Measurements from ENCODE around the gene ANP32B.
"Not testable (repeated sequence)": the region's sequence is repeated elsewhere in the genome, so short reads cannot be mapped to it uniquely, and the experiment has no call there.

ANP32B gene

DNA sequence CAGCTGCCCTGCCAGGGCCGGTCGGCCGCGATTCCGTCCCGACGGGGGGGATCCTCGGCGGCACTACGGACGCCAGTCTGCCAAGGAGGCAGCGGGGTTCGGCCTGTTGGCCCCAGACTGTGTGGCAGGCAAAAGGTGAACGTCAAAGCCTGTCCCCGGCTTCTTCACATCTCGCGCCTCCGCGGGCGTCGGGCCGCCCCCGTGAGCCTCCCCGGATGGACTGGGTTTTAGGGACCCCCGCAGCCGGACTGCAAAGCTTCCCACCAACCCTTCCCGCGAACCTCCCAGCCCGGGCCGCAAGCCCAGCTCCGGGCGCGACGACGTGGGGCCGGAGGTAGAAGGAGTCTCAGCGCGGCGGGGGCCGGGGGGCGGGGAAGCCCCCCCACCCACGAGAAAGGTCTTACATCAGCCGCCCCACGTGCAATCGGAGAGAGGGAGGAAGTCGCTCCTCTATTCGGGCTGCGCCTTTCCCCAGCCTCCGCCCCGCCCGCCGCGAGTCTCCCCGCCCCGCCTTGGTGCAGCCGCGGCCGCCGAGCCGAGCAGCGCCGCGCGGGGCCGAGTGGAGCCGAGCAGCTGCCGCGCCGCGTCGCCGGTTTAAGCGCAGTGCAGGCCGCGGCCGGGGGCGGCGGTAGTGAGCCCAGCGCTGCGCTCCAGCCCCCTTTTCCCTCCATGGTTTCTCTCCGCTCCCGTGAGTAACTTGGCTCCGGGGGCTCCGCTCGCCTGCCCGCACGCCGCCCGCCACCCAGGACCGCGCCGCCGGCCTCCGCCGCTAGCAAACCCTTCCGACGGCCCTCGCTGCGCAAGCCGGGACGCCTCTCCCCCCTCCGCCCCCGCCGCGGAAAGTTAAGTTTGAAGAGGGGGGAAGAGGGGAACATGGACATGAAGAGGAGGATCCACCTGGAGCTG is at the start of gene ANP32B:
Gene ANP32B, plus strand, starts transcription at position 659 of the 906 bp plus-strand sequence. Its CDS starts 215 bp downstream, at position 874.
- DNase-seq: peak; percentile 95

DNA sequence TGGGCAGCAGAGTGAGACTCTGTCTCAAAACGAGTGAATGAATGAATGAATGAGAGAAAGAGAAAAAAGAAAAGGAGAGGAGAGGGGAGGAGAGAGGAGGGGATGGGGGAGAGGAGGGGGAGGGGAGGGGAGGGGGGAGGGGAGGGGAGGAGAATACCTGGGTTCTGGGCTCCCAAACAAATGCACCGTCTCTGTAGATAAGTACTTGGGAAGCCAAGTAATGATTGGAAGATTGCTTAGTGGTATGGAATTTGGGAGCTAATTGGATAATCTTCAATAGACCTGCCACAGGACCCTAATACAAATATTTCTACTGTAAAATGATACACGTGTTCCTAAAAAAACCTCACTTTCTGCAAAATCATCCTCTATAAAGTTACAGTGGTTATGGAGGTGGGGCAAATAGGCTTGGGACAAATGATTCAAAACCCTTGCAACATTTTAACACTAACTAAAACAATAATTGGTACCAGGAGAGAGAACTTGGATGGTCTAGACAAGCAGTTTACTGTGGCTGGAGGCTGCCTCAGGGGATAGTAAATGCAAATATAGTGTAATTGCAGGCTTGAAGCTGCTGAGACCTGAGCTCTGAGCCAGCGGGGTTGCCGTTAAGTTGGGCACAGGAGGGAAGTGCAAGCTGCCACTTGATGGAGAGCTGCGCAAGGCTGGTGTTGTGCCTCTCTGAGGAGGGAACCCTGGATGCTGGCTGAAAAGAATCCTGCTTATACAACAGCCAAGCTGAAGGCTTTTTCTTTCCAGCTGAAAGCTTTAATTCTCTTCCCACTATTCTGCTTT is 48.6 kb upstream of the ANP32B start:
- no peak for DNase-seq

DNA sequence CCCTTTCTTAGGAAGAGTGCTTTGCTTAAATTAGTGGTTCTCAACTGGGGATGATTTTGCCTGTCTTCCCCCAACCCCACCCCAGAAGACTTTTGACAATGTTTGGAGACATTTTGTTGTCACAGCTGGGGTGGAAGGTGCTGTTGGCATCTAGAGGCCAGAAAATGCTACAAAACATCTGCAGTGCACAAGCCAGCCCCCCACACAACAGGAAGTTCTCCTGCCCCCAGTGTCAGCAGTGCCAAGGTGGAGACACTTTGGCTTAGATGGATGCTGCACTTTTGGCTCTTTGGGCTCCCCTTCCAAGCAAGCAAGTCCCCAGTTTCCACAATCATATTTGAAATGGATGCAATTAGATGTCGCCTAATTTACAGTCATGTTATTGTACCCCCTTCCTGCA is 47.9 kb upstream of the ANP32B start:
- DNase-seq: no peak

DNA sequence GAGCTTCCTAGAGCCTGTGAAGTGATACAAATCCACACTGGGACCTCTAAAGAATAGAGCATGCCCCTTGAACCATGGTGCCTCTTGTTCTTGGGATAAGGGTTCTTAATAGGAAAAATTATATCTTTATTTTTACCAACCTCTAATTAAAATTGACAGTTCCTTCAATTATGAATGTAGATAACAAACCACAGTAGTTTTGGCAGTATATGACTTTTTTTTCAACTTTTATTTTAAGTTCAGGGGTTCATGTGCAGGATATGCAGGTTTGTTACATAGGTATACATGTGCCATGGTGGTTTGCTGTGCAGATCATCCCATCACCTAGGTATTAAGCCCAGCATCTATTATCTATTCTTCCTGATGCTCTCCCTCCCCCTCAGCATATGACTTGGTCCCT is 46.1 kb upstream of the ANP32B start:
- no peak for DNase-seq

DNA sequence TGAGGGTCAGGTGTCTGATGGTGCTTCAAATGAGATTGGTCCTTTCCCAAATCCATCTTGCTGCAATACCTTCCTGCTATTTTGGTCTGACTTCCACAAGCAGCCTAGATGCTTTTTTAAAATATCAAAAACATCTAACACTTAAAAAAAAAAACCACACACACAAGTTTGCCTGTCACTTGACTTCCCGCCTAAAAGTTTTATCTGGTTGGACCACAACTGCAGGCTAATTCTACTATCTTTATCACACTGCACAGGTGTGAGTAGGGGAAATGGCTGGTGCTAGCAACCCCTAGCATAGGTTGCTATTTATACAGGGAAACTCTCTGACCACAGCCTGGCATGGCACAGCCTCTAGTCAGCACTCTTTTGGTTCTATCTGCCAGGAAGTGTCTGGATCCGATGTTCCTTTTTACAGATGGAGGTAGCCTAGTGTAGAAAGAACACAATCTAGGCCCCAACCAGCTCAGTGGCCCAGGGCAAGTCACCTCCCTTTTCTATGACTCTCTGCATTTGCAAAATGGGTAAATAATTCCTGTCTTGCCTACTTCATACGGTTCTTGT is 45.0 kb upstream of the ANP32B start, which contains the start of gene HEMGN:
Gene HEMGN, minus strand, starts transcription at position 92 of the 564 bp plus-strand sequence. Its CDS starts 36 bp downstream, at position 56.
- peak; percentile 76 for DNase-seq

DNA sequence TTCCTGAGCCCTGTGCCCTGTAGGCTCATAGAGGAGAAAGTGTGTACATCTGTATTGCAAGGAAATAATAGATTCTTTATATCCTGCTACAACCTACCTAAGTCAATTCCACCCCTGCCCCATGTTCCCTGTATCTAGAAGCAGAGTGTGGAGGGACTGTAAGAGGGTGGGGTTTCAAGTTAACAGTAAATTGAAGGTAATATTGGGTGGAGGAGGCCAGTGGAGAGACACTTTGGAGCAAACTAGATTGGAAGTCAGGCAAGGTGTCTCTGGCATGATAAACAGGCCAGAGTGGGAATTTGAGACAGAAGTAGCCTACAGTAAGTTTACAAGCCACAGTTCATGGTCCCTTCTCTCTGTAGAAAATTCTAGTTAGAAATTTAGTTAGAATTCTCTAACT is 42.9 kb upstream of the ANP32B start:
- DNase-seq: no peak

DNA sequence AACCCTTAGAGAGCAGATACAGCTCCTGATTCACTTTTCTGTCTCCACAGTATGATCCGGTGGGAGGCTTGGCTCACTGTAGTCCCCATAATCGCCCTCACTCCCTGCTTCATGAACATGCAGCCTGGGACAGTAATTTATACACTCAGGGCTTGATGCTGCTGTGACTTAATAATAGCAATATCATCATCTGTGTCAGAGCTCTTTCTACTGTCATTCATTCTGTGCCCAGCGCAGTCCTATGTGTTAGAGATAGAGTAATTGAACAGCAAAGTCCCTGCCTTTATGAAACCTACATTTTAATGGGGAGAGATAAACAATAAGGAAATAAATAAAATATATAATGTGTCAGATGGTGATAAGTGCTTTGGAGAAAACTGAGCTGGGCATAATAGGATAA is 42.4 kb upstream of the ANP32B start:
- DNase-seq: no peak

DNA sequence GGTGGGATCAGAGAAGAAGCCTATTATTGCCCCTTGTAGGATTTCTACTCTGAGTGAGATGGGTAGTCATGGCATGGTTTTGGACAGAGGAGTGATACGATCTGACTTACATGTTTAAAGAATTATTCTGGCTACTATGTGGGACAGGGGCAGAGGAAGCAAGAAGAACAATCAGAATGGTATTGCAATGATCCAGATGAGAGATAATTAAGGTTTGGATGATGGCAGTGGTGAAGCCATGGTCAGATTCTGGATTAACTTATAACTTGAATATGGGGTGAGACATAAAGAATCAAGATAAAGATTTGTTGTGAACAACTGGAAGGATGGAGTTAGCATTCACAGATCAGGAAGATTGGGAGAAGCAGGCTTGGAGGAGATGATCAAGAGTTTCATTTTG is 41.8 kb upstream of the ANP32B start:
- no peak for DNase-seq

DNA sequence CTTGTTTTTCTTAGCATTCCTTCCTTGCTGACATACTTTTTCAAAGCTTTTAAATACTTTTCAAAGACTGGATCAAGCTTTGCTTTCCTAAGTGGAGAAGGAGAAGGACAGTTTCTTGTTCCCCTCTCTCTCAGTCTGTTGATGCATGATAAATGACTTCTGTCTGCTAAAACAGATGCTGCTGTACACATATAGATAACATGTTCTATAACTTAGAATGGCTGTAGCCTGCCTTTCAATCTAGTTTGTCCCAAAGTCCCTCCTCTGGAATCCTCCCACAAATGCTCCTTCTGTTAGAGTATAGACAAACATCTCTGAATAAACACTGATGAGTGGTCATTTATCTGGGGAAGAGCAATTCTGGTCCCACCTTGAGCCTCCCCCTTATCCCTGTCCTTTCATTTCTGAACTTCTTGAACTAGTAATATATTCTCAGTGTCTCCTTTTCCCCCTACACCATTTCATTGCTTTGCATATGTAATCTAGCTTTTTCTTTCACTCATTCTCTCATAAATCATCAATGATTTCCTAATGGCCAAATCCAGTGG is 39.8 kb upstream of the ANP32B start:
- DNase-seq: no peak

DNA sequence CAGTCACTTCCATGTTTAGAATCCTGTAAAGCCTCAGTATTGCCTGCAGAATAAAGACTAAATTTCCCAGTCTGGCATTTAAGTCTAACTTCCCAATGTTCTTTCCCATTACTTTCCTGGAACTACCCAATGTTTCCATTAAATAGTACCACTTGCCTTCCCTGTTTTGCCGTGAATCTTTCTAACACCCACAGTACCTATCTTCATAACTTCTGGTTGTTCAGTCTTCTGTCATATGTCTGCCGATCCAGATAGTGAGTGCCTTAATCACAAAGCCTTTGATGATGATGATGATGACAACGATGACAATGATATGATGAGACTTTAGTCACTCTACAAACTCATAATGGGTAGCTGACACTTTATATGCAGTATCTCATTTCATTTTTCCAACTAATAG is 38.5 kb upstream of the ANP32B start:
- no peak for DNase-seq

DNA sequence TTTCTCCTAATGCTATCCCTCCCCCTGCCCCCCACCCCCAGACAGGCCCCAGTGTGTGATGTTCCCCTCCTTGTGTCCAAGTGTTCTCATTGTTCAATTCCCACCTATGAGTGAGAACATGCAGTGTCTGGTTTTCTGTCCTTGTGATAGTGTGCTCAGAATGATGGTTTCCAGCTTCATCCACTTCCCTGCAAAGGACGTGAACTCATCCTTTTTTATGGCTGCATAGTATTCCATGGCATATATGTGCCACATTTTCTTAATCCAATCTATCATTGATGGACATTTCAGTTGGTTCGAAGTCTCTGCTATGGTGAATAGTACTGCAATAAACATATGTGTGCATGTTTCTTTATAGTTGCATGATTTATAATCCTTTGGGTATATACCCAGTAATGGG is 37.7 kb upstream of the ANP32B start:
- DNase-seq: not testable (repeated sequence)

DNA sequence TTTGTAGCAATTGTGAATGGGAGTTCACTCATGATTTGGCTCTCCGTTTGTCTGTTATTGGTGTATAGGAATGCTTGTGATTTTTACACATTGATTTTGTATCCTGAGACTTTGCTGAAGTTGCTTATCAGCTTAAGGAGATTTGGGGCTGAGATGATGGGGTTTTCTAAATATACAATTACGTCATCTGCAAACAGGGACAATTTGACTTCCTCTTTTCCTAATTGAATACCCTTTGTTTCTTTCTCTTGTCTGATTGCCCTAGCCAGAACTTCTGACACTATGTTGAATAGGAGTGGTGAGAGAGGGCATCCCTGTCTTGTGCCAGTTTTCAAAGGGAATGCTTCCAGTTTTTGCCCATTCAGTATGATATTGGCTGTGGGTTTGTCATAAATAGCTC is 36.0 kb upstream of the ANP32B start:
- DNase-seq: not testable (repeated sequence)

DNA sequence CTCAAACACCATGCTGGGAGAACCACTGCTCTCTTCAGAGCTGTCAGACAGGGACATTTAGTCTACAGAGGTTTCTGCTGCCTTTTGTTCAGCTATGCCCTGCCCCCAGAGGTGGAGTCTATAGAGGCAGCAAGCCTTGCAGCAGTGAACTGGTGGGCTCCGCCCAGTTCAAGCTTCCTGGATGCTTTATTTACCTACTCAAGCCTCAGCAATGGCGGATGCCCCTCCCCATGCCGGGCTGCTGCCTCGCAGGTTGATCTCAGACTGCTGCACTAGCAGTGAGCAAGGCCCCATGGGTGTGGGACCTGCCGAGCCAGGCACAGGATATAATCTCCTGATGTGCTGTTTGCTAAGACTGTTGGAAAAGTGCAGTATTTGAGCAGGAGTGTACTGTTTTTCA is 32.3 kb upstream of the ANP32B start:
- peak; percentile 22 for DNase-seq

DNA sequence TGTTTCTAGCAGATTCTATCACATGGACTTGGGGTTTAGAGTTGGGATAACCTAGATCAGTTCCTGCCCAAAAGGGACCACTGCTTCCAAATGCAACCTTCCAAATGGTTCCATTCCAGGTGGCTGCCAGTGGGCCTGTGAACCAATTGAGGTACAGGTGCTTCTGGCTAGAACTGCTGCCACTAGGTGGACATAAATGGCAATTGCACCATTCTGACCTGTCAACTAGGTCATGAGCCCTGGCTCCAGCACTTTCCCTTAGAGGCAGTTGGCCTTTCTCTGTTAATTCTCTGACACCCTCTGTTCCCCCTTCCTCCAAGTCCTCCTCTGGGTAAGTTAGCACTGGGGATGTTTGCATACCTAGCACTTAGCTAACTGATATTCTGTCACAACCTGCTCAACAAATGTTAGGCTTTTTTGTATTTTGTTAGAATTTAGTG is 28.6 kb upstream of the ANP32B start:
- peak; percentile 78 for DNase-seq

DNA sequence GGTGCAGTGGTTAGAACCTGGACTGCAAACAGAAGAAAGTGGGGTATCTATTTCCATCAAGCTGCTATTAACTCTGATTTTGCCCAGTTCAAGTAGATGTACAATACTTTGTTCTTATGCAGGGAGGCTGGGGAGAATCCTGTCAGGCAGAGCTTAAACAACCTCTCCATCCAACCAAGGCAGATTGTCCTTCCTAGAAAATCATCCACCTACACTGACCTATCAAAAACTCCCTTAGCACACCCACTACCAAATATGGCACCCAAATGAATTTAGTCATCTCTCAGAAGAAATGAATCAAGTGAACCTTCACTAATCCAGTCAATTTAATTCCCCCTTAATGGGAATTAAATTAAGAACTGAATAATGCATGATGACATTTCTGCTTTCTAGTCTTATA is 26.8 kb upstream of the ANP32B start:
- no peak for DNase-seq

DNA sequence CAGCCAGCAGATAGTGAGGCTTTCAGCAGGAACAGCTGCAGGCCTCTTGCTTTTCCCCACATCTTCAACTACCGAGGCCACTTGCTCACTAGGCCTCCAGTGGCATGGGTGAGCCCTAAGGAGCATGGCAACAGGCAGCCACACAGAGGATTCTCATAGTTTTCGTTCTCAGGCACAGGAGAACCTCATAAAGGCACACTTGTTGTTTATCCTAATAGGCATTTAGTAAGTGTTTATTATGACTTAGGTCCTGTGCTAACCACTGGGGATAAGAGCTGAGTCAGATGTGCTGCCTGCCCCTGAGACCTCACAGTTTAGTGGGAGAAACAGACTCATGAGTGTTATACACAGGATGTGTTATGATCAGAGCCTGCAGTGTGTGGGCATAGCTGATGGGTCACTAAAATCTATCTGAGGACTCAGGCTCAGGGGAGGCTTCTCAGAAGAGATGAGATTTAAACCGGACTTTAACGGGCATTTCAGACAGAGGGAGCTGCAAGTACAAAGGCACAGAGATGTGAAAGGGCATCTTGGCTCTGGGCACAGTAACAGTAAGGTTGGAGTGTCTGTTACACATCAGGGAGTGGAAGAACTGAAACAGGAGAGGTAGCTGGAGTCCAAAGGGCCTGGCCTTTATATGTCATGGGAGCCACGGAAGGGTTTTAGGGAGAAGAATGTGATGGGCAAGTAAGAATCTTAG is 24.2 kb upstream of the ANP32B start:
- DNase-seq: no peak

DNA sequence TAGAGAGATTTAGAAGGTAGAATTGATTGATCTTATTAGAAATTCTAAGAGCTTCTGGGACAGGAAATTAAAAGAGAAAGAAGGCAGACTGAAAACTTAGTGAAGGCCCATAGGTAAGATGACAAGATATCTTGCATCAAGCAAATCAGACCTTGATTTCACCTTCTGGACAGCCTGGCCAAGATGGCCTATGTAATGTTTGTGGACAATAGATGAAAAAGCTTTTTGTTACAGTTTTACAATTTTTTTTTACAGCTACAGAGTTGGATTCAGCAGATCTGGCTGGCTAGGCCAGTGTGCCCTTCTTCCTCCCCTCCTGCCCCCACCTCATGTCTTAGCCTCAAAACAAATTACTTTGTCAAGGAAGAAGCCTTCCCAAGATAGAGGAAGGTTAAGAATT is 23.6 kb upstream of the ANP32B start:
- no peak for DNase-seq

DNA sequence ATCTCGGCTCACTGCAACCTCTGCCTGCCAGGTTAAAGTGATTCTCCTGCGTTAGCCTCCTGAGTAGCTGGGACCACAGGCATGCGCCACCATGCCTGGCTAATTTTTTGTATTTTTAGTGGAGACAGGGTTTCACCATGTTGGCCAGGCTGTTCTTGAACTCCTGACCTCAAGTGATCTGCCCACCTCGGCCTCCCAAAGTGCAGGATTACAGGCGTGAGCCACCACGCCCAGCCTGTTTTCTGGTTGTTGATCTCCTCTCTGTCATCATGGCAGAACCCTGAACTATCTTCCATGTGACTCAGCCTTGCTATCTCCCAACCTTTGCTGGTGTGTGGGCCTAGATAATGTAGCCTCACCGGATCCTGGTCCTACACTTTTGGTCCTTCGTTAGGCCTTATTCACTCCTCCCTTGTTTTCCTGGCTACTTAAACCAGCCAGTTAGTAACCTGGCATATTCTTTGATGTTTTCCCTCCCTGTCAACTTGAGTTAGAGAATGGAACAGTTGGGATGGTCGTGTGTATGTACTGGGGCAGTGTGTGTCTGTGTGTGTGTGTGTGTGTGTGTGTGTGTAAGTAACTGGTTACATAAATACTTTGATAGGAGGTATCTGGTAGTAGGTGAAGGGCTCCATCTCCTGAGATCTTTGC is 22.3 kb upstream of the ANP32B start:
- not testable (repeated sequence) for DNase-seq

DNA sequence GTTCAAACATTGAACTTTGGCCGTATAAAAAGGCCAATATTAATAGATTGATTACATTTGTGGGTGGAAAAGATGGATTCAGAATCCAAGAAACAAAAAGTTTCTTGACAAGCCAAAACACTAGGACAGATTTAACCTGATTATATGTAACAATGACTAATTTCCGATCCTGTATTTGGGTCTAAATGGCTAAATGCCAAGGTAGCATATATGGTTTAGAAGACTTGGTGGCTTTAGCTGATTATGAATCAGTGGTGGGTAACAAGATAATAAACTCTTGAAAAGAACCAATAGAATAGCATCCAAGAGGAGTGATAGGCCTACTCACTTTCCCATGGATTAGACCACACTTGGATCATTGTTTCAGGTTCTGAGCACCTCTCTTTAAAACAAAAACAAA is 21.8 kb upstream of the ANP32B start:
- no peak for DNase-seq

DNA sequence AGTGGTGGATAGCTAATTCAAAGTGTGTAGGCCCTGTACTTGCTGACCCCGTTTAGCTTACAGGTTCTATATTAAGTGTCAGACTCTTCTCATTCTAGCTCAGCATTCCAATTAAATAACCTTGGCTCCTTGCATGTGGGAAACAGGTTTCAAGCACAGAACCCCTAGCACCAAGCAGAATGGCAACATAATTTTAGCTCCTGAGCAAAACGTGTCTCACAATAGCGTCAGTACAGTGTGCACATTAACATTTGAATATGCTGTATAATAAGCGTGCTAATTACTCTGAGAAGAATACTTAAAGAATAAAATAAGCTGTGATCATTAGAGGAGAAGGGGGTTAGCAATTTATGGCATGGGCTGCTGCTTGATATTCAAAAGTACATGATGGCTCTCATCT is 21.0 kb upstream of the ANP32B start:
- no peak for DNase-seq

DNA sequence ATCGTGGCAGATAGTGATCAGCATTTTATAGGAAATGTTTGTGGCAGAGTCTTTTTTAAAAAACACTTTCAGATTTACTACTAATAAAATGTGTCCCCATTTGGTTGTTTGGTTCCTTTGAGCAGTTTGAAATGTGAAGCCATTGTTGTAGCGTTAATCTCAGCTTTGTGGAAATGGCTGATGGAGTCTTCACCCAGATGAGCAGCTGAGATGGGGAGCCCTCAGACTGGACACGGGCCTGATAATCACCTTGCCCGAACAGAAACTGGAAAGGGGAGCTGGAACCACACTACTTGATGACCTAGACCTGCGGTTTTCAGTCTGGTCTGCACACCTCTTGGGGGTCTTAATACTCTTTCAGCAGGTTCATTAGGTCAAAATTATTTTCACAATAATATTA is 20.6 kb upstream of the ANP32B start:
- DNase-seq: no peak

DNA sequence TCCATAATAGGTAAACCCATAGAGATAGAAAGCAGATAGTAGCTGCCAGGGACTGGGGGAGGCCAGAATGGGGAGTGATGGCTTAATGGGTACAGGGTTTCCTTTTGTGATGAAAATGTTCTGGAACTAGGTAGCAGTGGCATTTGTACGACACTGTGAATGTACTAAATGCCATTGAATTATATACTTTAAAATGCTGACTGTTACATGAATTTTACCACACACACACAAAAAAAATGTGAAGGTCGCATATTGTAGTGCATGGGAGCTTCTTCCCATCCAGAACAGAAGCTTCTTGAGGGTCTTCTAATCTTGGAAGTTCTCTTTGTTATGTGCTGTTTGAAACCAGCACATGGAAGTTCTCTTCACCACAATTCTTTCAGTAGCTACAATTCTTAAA is 19.9 kb upstream of the ANP32B start:
- no peak for DNase-seq
